ENCODE results near the gene SORBS1.

Gene SORBS1

GRCh38 chr10:95295031-95295755, 266.0 kb downstream of the SORBS1 start:
- no peak for TF ChIP-seq CTCF (IDR thresholded peaks at IDR 0.05; ENCODE audit: low read depth, low read length, missing control alignments)
- in situ Hi-C loops (cut with HindIII; ENCODE audit: low sequenced_read_pairs) = no loop called here
- DNase-seq (ENCODE audit: low read depth) = no peak

GRCh38 chr10:95293631-95294030, 267.5 kb downstream of the SORBS1 start:
- no peak overlapping the region for H3K4me3 ChIP-seq (ENCODE audit: low read depth, low read length)
- DNase-seq (ENCODE audit: low read depth) = no peak
- in situ Hi-C loops (cut with HindIII; ENCODE audit: low sequenced_read_pairs) = no loop called here
- no peak for TF ChIP-seq CTCF (IDR thresholded peaks at IDR 0.05; ENCODE audit: low read depth, low read length, missing control alignments)

More at GRCh38 chr10:95295031-95295755, 266.0 kb downstream of the SORBS1 start:
- peak overlapping the region; percentile 23 for H3K4me3 ChIP-seq (ENCODE audit: low read depth, low read length)

GRCh38 chr10:95291365-95292039, 269.7 kb downstream of the SORBS1 start:
- in situ Hi-C loops (cut with HindIII; ENCODE audit: low sequenced_read_pairs) = no loop called here
- peak overlapping the region; percentile 81 for H3K4me3 ChIP-seq (ENCODE audit: low read depth, low read length)
- no peak for TF ChIP-seq CTCF (IDR thresholded peaks at IDR 0.05; ENCODE audit: low read depth, low read length, missing control alignments)
- DNase-seq (ENCODE audit: low read depth) = no peak

GRCh38 chr10:95290461-95291364, 270.5 kb downstream of the SORBS1 start, which contains the start of gene PDLIM1:
PDLIM1 (minus strand) TSS chr10:95291003; CDS start chr10:95290915, 88 bp downstream.
- H3K4me3 ChIP-seq (ENCODE audit: low read depth, low read length) = peak within 1 kb of the TSS; percentile 81
- in situ Hi-C loops (cut with HindIII; ENCODE audit: low sequenced_read_pairs) = no loop called here
- TF ChIP-seq CTCF (IDR thresholded peaks at IDR 0.05; ENCODE audit: low read depth, low read length, missing control alignments) = peak; percentile 18
- DNase-seq (ENCODE audit: low read depth) = no peak

- TF ChIP-seq CTCF (IDR thresholded peaks at IDR 0.05; ENCODE audit: low read depth, low read length, missing control alignments) = no peak
- no peak for DNase-seq (ENCODE audit: low read depth)
- peak overlapping the region; percentile 81 for H3K4me3 ChIP-seq (ENCODE audit: low read depth, low read length)
- in situ Hi-C loops (cut with HindIII; ENCODE audit: low sequenced_read_pairs) = no loop called here
These were observed 271.2 kb downstream of the SORBS1 start for GRCh38 chr10:95289921-95290421.

All from astrocyte of the cerebellum (primary cell).